HG03025 (cell line): ENCODE data around the gene WIPF1.
A peak's percentile ranks its signal among the peaks of the same experiment; 100 is the strongest.

Source experiments
- ATAC-seq: cut with Tn5 transposase; IDR thresholded peaks from one replicate; pipeline ENCODE4 v1.9.1; 2021; ENCODE audit warnings: mild to moderate bottlenecking, moderate library complexity; ENCODE audit not compliant: unreplicated experiment, low FRiP score

The WIPF1 gene

GRCh38 chr2:174623106-174623637, 25.6 kb upstream of the WIPF1 start:
- no peak for ATAC-seq

DNA sequence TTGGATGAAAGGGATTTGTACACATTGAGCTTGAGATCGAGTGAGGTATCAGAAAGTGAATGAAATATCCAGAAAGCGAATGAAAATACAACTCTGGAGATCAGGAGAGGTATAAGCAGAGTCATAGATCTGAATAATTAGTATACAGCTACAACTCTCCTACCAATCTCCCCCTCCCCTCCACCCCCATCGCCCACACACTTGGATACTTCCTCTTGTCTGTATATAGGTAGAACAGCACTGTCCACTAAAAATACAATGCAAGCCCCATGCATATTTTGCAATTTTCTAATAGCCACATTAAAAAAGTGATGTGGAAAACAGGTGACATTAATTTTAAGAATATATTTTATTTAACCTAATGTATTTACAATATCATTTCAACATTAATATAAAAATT, 23.7 kb upstream of the WIPF1 start:
- no peak for ATAC-seq

- no peak for ATAC-seq
Measured at GRCh38 chr2:174618179-174618578, 20.6 kb upstream of the WIPF1 start.

- ATAC-seq: no peak
Measured at GRCh38 chr2:174617718-174618117, 20.1 kb upstream of the WIPF1 start.

GRCh38 chr2:174617120-174617519, 19.5 kb upstream of the WIPF1 start:
- ATAC-seq: no peak

DNA sequence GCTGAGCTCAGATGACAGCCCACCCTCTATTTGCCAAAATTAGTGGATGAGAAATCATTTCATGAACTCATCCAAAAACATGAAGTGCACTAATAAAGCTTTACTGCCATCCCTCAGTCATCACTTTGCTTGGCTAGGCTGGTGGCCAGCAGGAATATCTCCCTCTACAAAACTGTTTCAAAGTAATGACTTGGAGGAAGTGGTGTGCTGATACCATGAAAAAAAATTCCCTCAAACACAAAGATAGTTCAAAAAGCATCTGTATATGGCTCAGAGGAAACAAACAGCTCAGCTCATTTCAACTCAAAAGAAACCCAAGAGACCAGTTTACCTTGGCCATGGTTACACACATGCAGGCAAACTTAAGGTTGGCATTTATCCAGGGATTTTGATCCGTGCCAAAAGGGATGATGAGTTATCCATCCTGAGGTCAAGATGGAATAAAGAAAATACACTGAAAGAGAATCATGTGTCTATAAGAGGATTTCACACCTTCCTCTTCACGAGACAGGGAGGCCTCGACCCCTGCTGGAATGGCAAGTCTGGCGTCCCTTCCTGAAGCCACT, 18.4 kb upstream of the WIPF1 start:
- no peak for ATAC-seq

GRCh38 chr2:174614261-174614660, 16.7 kb upstream of the WIPF1 start:
- no peak for ATAC-seq

- ATAC-seq: no peak
Measured at GRCh38 chr2:174613531-174613930, 15.9 kb upstream of the WIPF1 start.

DNA sequence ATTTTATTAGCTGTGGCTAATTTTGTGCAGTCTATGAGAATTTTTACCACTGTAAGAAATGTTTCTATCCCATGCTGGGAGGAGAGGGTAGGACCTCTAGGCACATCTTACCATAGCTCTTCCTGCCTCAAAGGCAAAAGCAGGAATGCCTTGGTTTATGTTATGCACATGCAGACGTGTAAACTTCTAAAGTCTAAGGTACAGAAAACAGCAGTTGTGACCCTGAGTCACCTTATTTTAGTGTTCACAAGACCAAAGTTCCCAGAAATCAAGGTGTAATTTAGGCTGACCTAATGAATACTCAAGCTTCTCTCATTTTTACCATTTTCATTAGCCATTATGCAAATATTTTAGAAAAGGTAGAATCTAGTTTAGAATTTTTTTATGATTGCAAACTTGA, 15.4 kb upstream of the WIPF1 start:
- no peak for ATAC-seq

DNA sequence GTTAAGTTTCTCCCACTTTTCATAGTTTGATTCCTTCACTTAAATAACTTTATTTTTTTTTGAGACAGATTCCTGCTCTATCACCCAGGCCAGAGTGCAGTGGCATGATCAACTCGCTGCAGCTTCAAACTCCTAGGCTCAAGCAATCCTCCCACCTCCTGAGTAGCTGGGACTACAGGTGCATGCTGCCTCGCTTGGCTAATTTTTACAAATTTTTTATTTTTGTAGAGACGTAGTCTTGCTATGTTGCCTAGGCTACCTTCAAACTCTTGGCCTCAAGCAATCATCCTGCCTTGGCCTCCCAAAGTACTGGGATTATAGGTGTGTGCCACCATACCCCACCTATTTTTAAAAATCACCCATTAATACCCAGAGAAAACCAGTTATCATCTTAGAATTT, 14.2 kb upstream of the WIPF1 start:
- ATAC-seq: no peak

GRCh38 chr2:174611006-174611405, 13.4 kb upstream of the WIPF1 start:
- ATAC-seq: no peak

- ATAC-seq: no peak
Measured at GRCh38 chr2:174610243-174610995, 12.8 kb upstream of the WIPF1 start.

DNA sequence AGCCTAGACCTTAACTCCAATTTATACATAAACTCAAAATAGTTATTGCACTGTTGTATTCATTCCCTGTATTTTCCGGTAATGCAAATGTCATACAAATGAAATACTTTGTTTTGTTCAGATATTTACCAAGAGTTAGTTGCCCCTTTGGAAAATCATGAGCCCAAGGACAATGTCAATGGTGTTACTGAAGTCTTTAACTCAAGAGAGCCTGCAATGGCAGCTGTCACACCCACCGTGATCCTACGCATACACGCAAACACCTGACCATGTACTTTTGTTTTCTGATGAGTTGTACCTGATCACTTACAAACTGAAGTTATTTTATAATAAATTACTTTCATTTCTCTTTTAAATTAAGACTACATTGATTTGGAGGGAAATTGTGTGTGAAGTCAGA, 11.7 kb upstream of the WIPF1 start:
- no peak for ATAC-seq

DNA sequence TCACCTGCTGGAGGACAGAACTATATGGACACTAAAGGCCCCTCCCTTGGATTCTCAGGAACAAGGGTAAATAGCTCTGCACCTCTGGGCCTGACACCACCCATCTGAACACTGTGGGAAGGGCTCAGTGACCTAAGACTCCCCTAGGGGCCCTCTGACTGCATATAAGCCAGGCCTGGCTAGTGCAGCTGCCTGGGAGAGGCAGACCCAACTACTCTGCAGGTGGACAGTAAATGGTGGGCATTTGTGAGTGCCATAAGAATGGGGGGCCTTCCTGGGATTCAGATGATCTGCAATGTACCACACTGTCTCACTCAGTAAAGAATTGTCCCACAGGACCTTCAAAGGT, 11.2 kb upstream of the WIPF1 start:
- ATAC-seq: peak; percentile 34

GRCh38 chr2:174607989-174608865, 10.6 kb upstream of the WIPF1 start:
- ATAC-seq: peak; percentile 55

- ATAC-seq: no peak
Measured at GRCh38 chr2:174607584-174607983, 10.0 kb upstream of the WIPF1 start.

GRCh38 chr2:174606336-174606735, 8.7 kb upstream of the WIPF1 start:
- no peak for ATAC-seq

DNA sequence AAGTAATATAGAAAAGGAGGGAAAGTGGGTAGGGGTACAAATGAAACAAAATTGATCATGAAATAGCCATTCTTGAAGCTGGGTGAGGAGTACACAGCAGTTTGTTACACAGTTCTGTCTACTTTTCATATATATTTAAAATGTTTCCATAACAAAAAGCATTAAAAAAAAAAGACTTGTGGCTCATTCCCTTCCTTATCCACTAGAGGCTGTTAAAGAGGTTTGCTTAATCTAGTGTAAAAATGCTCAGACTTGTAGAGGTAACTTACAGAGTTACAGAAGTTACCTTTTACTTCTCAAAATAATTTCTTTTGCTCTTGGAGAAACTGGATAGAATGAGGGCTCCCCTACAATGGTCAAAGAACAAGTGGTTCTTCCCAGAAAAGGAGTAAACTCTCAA, 8.1 kb upstream of the WIPF1 start:
- no peak for ATAC-seq

GRCh38 chr2:174603280-174603679, 5.7 kb upstream of the WIPF1 start:
- no peak for ATAC-seq

- no peak for ATAC-seq
Measured at GRCh38 chr2:174602745-174603144, 5.1 kb upstream of the WIPF1 start.

- ATAC-seq: no peak
Measured at GRCh38 chr2:174600349-174600748, 2.7 kb upstream of the WIPF1 start.
